Fibroblast of pulmonary artery (primary cell): ENCODE measurements around the gene VWA8.

ENCODE experiments used
- DNase-seq: peaks from one replicate; pipeline ENCODE4 v3.0.0-alpha.2; 2010; ENCODE audit warnings: low read depth
- H3K4me3 ChIP-seq: replicated peaks from 2 replicates; pipeline ENCODE4 v1.5.1; 2011; ENCODE audit warnings: low read depth, mild to moderate bottlenecking, control low read depth, low read length, moderate library complexity
- CTCF ChIP-seq: IDR thresholded peaks from 2 replicates; pipeline ENCODE4 v1.5.1; 2011; ENCODE audit warnings: mild to moderate bottlenecking, control low read depth, low read length, inconsistent platforms; ENCODE audit errors: missing control alignments

Gene VWA8

GRCh38 chr13:41780715-41781706 is 179.9 kb downstream of the VWA8 start:
- TF ChIP-seq CTCF: no peak
- no peak overlapping the region for H3K4me3 ChIP-seq
- peak; percentile 81 for DNase-seq

GRCh38 chr13:41775251-41775650 is 185.7 kb downstream of the VWA8 start:
- no peak for TF ChIP-seq CTCF
- no peak for DNase-seq
- no peak overlapping the region for H3K4me3 ChIP-seq

GRCh38 chr13:41774605-41775218 is 186.2 kb downstream of the VWA8 start:
- no peak overlapping the region for H3K4me3 ChIP-seq
- no peak for TF ChIP-seq CTCF
- no peak for DNase-seq

- DNase-seq: peak; percentile 77
- H3K4me3 ChIP-seq: no peak overlapping the region
- TF ChIP-seq CTCF: no peak
Measured at GRCh38 chr13:41767801-41768200, 193.1 kb downstream of the VWA8 start.

GRCh38 chr13:41766439-41766838 is 194.5 kb downstream of the VWA8 start:
- no peak for DNase-seq
- no peak overlapping the region for H3K4me3 ChIP-seq
- TF ChIP-seq CTCF: no peak

- H3K4me3 ChIP-seq: no peak overlapping the region
- DNase-seq: peak; percentile 26
- no peak for TF ChIP-seq CTCF
Measured at GRCh38 chr13:41765813-41766212, 195.1 kb downstream of the VWA8 start.
